KMS-11 (cell line): ENCODE results near the gene BCAR3.

ENCODE experiments used
- H2AFZ ChIP-seq: fragments of 200-600 bp; sonication (generic); 2 replicates; pipeline ENCODE4 v1.6.1; 2016; ENCODE audit warnings: antibody characterized with exemption, mixed run types, low read depth
- H3K27ac ChIP-seq: fragments of 200-600 bp; sonication (generic); 2 replicates; pipeline ENCODE4 v1.6.1; 2016; ENCODE audit warnings: mild to moderate bottlenecking, mixed run types
- H3K27me3 ChIP-seq: fragments of 200-600 bp; sonication (generic); 2 replicates; pipeline ENCODE4 v1.6.1; 2017; ENCODE audit warnings: mild to moderate bottlenecking, low read depth, mixed run types, moderate library complexity; ENCODE audit not compliant: insufficient read depth
- H3K36me3 ChIP-seq: fragments of 200-600 bp; sonication (generic); 2 replicates; pipeline ENCODE4 v1.6.1; 2017; ENCODE audit warnings: mild to moderate bottlenecking, mixed run types; ENCODE audit not compliant: insufficient read depth
- H3K4me1 ChIP-seq: fragments of 200-600 bp; sonication (generic); 2 replicates; pipeline ENCODE4 v1.6.1; 2016; ENCODE audit warnings: mild to moderate bottlenecking, low read depth, mixed run types; ENCODE audit not compliant: poor library complexity, severe bottlenecking
- H3K4me2 ChIP-seq: fragments of 200-600 bp; sonication (generic); 2 replicates; pipeline ENCODE4 v1.7.0; 2016; ENCODE audit warnings: mild to moderate bottlenecking, mixed run types
- H3K4me3 ChIP-seq: fragments of 200-600 bp; sonication (generic); IDR thresholded peaks from 2 replicates; pipeline ENCODE4 v1.6.1; 2017; ENCODE audit warnings: low read depth, low read length, mixed read lengths; ENCODE audit not compliant: insufficient read depth
- H3K79me2 ChIP-seq: fragments of 200-600 bp; sonication (generic); 2 replicates; pipeline ENCODE4 v1.6.1; 2016; ENCODE audit warnings: low read depth, mixed run types; ENCODE audit not compliant: insufficient read depth
- H3K9ac ChIP-seq: fragments of 200-600 bp; sonication (generic); 2 replicates; pipeline ENCODE4 v1.6.1; 2016; ENCODE audit warnings: mild to moderate bottlenecking, mixed run types
- H4K20me1 ChIP-seq: fragments of 200-600 bp; sonication (generic); 2 replicates; pipeline ENCODE4 v1.6.1; 2016; ENCODE audit warnings: mild to moderate bottlenecking, mixed run types; ENCODE audit not compliant: insufficient read depth
- CTCF ChIP-seq: fragments of 200-600 bp; sonication (generic); conservative IDR thresholded peaks from 2 replicates; pipeline ENCODE4 v1.6.1; 2017; ENCODE audit warnings: low read depth, mild to moderate bottlenecking, antibody characterized with exemption, low read length, moderate library complexity, mixed read lengths

Gene BCAR3

GRCh38 chr1:93616996-93617669 lies 64.5 kb downstream of the BCAR3 start:
- no peak overlapping the region for H2AFZ ChIP-seq
- no peaks in the 10 kb centered on the region for H3K27me3 ChIP-seq
- no peak overlapping the region for H3K9ac ChIP-seq
- TF ChIP-seq CTCF, result no peak
- no peak overlapping the region for H3K27ac ChIP-seq
- no peak overlapping the region for H3K4me3 ChIP-seq
- no peak overlapping the region for H3K4me2 ChIP-seq
- no peaks in the 10 kb centered on the region for H4K20me1 ChIP-seq
- H3K79me2 ChIP-seq, result no peaks in the 10 kb centered on the region
- H3K4me1 ChIP-seq, result no peaks in the 10 kb centered on the region
- no peaks in the 10 kb centered on the region for H3K36me3 ChIP-seq

GRCh38 chr1:93616221-93616995 lies 65.2 kb downstream of the BCAR3 start:
- Histone ChIP-seq H3K4me1 (no peaks in the 10 kb centered on the region), H3K36me3 (no peaks in the 10 kb centered on the region), H3K79me2 (no peaks in the 10 kb centered on the region), H3K27me3 (no peaks in the 10 kb centered on the region), H4K20me1 (no peaks in the 10 kb centered on the region), H3K9ac (no peak overlapping the region), H3K4me2 (no peak overlapping the region), H2AFZ (no peak overlapping the region), H3K4me3 (no peak overlapping the region), H3K27ac (no peak overlapping the region)
- no peak for TF ChIP-seq CTCF

- TF ChIP-seq CTCF, result no peak
- Histone ChIP-seq H3K4me2 (no peak overlapping the region), H3K27me3 (no peaks in the 10 kb centered on the region), H4K20me1 (no peaks in the 10 kb centered on the region), H3K9ac (no peak overlapping the region), H3K4me1 (no peaks in the 10 kb centered on the region), H3K36me3 (no peaks in the 10 kb centered on the region), H3K79me2 (no peaks in the 10 kb centered on the region), H3K27ac (no peak overlapping the region), H2AFZ (no peak overlapping the region), H3K4me3 (no peak overlapping the region)
These were observed 66.0 kb downstream of the BCAR3 start for GRCh38 chr1:93615582-93616150.

GRCh38 chr1:93614986-93615581 lies 66.6 kb downstream of the BCAR3 start:
- no peak overlapping the region for H3K4me2 ChIP-seq
- no peak for TF ChIP-seq CTCF
- H3K4me3 ChIP-seq, result no peak overlapping the region
- no peak overlapping the region for H2AFZ ChIP-seq
- no peaks in the 10 kb centered on the region for H3K27me3 ChIP-seq
- H3K79me2 ChIP-seq, result no peaks in the 10 kb centered on the region
- no peaks in the 10 kb centered on the region for H4K20me1 ChIP-seq
- H3K27ac ChIP-seq, result no peak overlapping the region
- H3K9ac ChIP-seq, result no peak overlapping the region
- H3K4me1 ChIP-seq, result no peaks in the 10 kb centered on the region
- no peaks in the 10 kb centered on the region for H3K36me3 ChIP-seq
